ENCODE results near the gene SLC22A23. TPM values are rescaled to one million over a fixed set of nuclear protein-coding genes. Genes with fewer than 3 reads are reported as not detected.

The SLC22A23 gene
- total RNA-seq, 1 donor from 2014 or later, result 0.95 TPM

DNA sequence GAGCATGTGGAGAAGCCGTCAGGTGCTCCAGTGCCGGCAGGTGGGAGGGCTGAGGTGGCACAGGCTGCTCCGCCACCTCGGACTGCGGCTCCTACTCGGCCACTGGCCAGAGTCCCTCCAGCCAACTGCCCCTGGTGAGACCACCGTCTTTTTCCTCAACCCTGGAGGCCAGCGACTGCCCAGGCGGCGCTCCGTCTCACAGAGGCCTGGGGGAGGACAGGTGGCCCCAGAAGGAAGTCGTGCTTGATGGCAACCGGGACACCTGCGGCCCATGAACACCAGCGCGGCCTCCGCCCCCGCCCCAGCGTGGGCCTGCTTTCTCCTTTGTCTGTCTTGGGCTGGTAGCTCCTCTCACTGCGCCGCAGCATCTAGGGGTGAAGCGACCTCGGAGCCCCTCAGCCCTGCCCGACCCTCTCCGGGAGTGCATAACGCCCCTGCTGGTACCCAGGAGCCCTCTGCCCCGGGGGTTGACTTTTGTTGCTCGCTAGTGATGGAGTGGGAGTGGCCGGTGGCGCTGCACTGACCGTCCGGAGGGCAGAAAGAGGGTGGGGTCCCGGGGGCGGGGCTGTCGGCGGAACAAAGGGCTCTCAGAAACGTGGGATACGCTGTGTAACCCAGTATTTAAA lies 228.7 kb downstream of the SLC22A23 start:
- Mint-ChIP-seq H3K27ac (no peak overlapping the region), H3K27me3 (peaks cover 55% of the 10 kb centered on the region), H3K4me3 (peak overlapping the region; percentile 80), H3K4me1 (peaks cover 48% of the 10 kb centered on the region), H3K9me3 (no peaks in the 10 kb centered on the region), H3K36me3 (ENCODE audit: low read depth) (no peaks in the 10 kb centered on the region)
- TF ChIP-seq, protein P1, sequence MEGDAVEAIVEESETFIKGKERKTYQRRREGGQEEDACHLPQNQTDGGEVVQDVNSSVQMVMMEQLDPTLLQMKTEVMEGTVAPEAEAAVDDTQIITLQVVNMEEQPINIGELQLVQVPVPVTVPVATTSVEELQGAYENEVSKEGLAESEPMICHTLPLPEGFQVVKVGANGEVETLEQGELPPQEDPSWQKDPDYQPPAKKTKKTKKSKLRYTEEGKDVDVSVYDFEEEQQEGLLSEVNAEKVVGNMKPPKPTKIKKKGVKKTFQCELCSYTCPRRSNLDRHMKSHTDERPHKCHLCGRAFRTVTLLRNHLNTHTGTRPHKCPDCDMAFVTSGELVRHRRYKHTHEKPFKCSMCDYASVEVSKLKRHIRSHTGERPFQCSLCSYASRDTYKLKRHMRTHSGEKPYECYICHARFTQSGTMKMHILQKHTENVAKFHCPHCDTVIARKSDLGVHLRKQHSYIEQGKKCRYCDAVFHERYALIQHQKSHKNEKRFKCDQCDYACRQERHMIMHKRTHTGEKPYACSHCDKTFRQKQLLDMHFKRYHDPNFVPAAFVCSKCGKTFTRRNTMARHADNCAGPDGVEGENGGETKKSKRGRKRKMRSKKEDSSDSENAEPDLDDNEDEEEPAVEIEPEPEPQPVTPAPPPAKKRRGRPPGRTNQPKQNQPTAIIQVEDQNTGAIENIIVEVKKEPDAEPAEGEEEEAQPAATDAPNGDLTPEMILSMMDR (IDR thresholded peaks at IDR 0.05), result no peak
- ChIA-PET POLR2A (no interaction called here), CTCF (no interaction called here)
- DNase-seq, result peak; percentile 36
- intact Hi-C loops (cut with micrococcal nuclease), result loop anchor here (1.0 kb wide), 1 partner anchor 65 kb away; no protein-coding TSS in a partner anchor
- ATAC-seq (ENCODE audit: low read depth), result peak; percentile 45

DNA sequence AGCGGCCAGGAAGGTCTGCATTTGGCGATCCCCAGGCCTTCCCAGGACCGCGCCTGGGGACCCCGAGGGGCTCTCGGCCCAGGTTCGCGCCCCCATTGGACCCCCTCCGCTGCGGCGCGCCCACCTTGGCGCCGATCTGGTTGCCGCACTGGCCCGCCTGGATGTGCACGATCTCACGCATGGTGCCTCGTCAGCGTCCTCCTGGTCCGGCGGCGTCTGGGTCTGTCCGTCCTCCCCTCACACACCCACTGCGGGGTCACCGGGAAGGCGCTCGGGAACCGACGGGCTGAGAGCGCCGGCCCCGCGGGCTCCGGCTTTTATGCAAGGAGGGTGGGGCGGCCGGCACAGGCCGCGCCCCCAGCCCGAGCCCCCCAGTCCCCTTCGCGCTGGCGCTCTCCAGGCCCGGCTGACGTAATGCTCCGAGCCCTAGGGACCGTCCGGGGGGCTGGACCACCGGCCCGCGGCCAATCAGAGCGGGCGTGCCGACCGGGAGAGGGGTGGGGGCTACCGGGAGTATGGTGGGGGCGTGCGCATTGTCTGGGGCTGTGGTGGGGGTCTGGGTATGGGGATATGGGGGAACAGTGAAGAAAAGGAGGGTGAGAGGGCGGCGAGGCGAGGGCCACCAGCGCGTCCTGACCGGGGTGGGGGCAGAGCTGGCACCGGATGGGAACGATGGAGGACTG lies 229.3 kb downstream of the SLC22A23 start, which contains the start of gene TUBB2B:
TUBB2B (minus strand) TSS at position 291 of the 683 bp plus-strand sequence; CDS start at position 181, 110 bp downstream.
- no peaks in the 10 kb centered on the region for H3K36me3 Mint-ChIP-seq (ENCODE audit: low read depth)
- DNase-seq (peak; percentile 27), ATAC-seq (ENCODE audit: low read depth) (peak; percentile 35)
- ChIA-PET POLR2A (no interaction called here), CTCF (no interaction called here)
- H3K4me1 Mint-ChIP-seq, result peaks cover 48% of the 10 kb centered on the region
- intact Hi-C loops (cut with micrococcal nuclease), result loop anchor here (1.0 kb wide), 1 partner anchor 64 kb away; no protein-coding TSS in a partner anchor
- peaks cover 48% of the 10 kb centered on the region for H3K27me3 Mint-ChIP-seq
- TF ChIP-seq, protein P1 (IDR thresholded peaks at IDR 0.05), result no peak
- H3K9me3 Mint-ChIP-seq, result no peaks in the 10 kb centered on the region
- peak within 1 kb of the TSS; percentile 82 for H3K4me3 Mint-ChIP-seq
- H3K27ac Mint-ChIP-seq, result no peak within 1 kb of the TSS

DNA sequence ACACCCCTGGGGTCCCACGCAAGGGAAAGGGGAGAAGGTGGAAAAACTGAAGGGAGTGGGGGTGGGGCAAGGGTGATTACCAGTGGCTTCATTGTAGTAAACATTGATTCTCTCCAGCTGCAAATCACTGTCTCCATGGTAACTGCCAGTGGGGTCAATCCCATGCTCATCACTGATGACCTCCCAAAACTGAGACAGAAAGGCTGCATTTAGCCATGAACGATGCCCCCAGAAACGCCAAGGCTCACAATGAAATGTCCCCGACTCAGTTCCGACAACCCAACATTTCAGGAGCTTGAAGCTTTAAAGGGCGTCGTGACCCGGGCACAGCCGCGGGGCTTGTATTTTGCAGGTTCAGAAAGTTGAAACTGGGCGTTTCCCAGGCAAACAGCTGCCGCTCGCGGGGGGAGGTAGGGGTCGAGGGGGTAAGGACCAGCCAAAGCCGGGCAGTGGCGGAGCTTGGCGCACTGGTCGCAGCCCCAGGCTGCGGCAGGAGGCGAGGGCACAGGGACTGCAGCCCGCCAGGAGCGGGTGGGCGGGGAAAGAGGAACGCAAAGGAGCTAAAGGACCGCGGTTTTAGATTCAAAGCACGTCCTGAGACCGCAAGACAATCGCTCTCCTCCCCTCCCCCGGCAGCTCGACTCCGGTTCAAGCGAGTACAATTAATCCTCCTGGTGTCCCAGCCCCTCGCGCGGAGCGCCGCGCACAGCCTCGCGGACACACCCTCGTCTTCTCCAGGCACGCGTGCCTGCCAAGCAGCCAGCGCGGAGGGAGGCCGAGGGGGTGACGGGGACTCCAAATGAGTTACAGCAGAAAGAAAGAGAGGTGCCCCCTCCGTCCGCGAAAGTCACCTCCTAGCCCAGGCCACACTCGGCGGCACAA lies 230.1 kb downstream of the SLC22A23 start:
- Mint-ChIP-seq H3K27me3 (peaks cover 42% of the 10 kb centered on the region), H3K4me3 (peak overlapping the region; percentile 82), H3K36me3 (ENCODE audit: low read depth) (no peaks in the 10 kb centered on the region), H3K27ac (no peak overlapping the region), H3K9me3 (no peaks in the 10 kb centered on the region), H3K4me1 (peaks cover 44% of the 10 kb centered on the region)
- intact Hi-C loops (cut with micrococcal nuclease), result no loop called here
- ChIA-PET CTCF (no interaction called here), POLR2A (interaction anchor here (0.6 kb wide), 1 partner anchor 36 kb away, joined by 3 read pairs; no protein-coding TSS in a partner anchor)
- DNase-seq (peak; percentile 42), ATAC-seq (ENCODE audit: low read depth) (peak; percentile 34)
- TF ChIP-seq, protein P1 (IDR thresholded peaks at IDR 0.05), result no peak

DNA sequence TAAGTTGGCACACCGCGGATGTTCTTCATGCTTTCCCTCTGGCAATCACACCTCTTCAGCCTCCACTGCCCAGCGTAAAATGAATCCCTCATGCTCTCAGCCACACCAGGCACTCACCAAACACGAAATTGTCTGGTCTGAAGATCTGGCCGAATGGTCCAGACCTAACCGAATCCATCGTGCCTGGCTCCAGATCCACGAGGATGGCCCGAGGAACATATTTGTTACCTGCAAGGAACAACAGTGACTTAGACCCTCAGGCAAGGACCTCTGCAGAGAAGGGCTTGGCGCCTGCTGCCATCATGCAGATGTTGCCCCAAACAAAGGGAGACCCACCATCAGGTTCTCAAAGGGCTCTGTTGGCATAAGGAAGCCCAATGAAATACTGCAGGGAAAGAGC lies 230.8 kb downstream of the SLC22A23 start:
- DNase-seq (no peak), ATAC-seq (ENCODE audit: low read depth) (no peak)
- H3K36me3 Mint-ChIP-seq (ENCODE audit: low read depth), result no peaks in the 10 kb centered on the region
- no peak overlapping the region for H3K27ac Mint-ChIP-seq
- ChIA-PET CTCF (no interaction called here), POLR2A (no interaction called here)
- peaks cover 38% of the 10 kb centered on the region for H3K4me1 Mint-ChIP-seq
- TF ChIP-seq, protein P1 (IDR thresholded peaks at IDR 0.05), result no peak
- intact Hi-C loops (cut with micrococcal nuclease), result no loop called here
- no peaks in the 10 kb centered on the region for H3K9me3 Mint-ChIP-seq
- peaks cover 38% of the 10 kb centered on the region for H3K27me3 Mint-ChIP-seq
- H3K4me3 Mint-ChIP-seq, result no peak overlapping the region

Measured in activated B cell treated with CpG ODN at 0.5 μM for 24 hours (primary cell).